Measurements from ENCODE around the gene FXYD3.

Gene FXYD3

GRCh38 chr19:35079826-35080225, 35.8 kb upstream of the FXYD3 start:
- Mint-ChIP-seq H3K9me3 (no peaks in the 10 kb centered on the region), H3K4me3 (no peak overlapping the region), H3K27me3 (peaks cover 4% of the 10 kb centered on the region), H3K36me3 (ENCODE audit: low read depth) (no peaks in the 10 kb centered on the region), H3K4me1 (ENCODE audit: low read depth) (no peaks in the 10 kb centered on the region), H3K27ac (no peak overlapping the region)

- Mint-ChIP-seq H3K4me3 (no peak overlapping the region), H3K27ac (no peak overlapping the region), H3K9me3 (no peaks in the 10 kb centered on the region), H3K4me1 (ENCODE audit: low read depth) (peaks cover 3% of the 10 kb centered on the region), H3K36me3 (ENCODE audit: low read depth) (no peaks in the 10 kb centered on the region), H3K27me3 (peaks cover 4% of the 10 kb centered on the region)
Measured at GRCh38 chr19:35080613-35081170, 34.9 kb upstream of the FXYD3 start.

GRCh38 chr19:35081201-35081600, 34.4 kb upstream of the FXYD3 start:
- no peak overlapping the region for H3K4me3 Mint-ChIP-seq
- H3K27me3 Mint-ChIP-seq = peaks cover 4% of the 10 kb centered on the region

GRCh38 chr19:35083691-35084508, 31.7 kb upstream of the FXYD3 start:
- H3K4me1 Mint-ChIP-seq (ENCODE audit: low read depth) = peaks cover 11% of the 10 kb centered on the region
- H3K27ac Mint-ChIP-seq = no peak overlapping the region
- H3K4me3 Mint-ChIP-seq = no peak overlapping the region

More at GRCh38 chr19:35081201-35081600, 34.4 kb upstream of the FXYD3 start:
- peaks cover 8% of the 10 kb centered on the region for H3K4me1 Mint-ChIP-seq (ENCODE audit: low read depth)
- H3K9me3 Mint-ChIP-seq = no peaks in the 10 kb centered on the region
- no peaks in the 10 kb centered on the region for H3K36me3 Mint-ChIP-seq (ENCODE audit: low read depth)
- H3K27ac Mint-ChIP-seq = no peak overlapping the region

GRCh38 chr19:35084509-35084762, 31.2 kb upstream of the FXYD3 start:
- no peak overlapping the region for H3K27ac Mint-ChIP-seq
- H3K27me3 Mint-ChIP-seq = no peaks in the 10 kb centered on the region
- H3K9me3 Mint-ChIP-seq = no peaks in the 10 kb centered on the region
- no peak overlapping the region for H3K4me3 Mint-ChIP-seq
- H3K4me1 Mint-ChIP-seq (ENCODE audit: low read depth) = peaks cover 11% of the 10 kb centered on the region
- no peaks in the 10 kb centered on the region for H3K36me3 Mint-ChIP-seq (ENCODE audit: low read depth)

More at GRCh38 chr19:35083691-35084508, 31.7 kb upstream of the FXYD3 start:
- Mint-ChIP-seq H3K36me3 (ENCODE audit: low read depth) (no peaks in the 10 kb centered on the region), H3K27me3 (no peaks in the 10 kb centered on the region), H3K9me3 (no peaks in the 10 kb centered on the region)

- H3K36me3 Mint-ChIP-seq (ENCODE audit: low read depth) = no peaks in the 10 kb centered on the region
- peak overlapping the region; percentile 6 for H3K27ac Mint-ChIP-seq
- no peak overlapping the region for H3K4me3 Mint-ChIP-seq
- no peaks in the 10 kb centered on the region for H3K9me3 Mint-ChIP-seq
- peaks cover 11% of the 10 kb centered on the region for H3K4me1 Mint-ChIP-seq (ENCODE audit: low read depth)
- no peaks in the 10 kb centered on the region for H3K27me3 Mint-ChIP-seq
Measured at GRCh38 chr19:35085947-35086346, 29.7 kb upstream of the FXYD3 start.

GRCh38 chr19:35086455-35086854, 29.2 kb upstream of the FXYD3 start:
- Mint-ChIP-seq H3K4me3 (no peak overlapping the region), H3K27ac (no peak overlapping the region), H3K36me3 (ENCODE audit: low read depth) (no peaks in the 10 kb centered on the region), H3K27me3 (no peaks in the 10 kb centered on the region), H3K4me1 (ENCODE audit: low read depth) (peaks cover 11% of the 10 kb centered on the region), H3K9me3 (no peaks in the 10 kb centered on the region)

GRCh38 chr19:35087393-35087792, 28.2 kb upstream of the FXYD3 start:
- H3K27me3 Mint-ChIP-seq = no peaks in the 10 kb centered on the region
- no peak overlapping the region for H3K4me3 Mint-ChIP-seq

GRCh38 chr19:35088131-35088913, 27.3 kb upstream of the FXYD3 start:
- H3K4me3 Mint-ChIP-seq = no peak overlapping the region
- no peaks in the 10 kb centered on the region for H3K9me3 Mint-ChIP-seq
- H3K27ac Mint-ChIP-seq = no peak overlapping the region
- no peaks in the 10 kb centered on the region for H3K36me3 Mint-ChIP-seq (ENCODE audit: low read depth)
- no peaks in the 10 kb centered on the region for H3K27me3 Mint-ChIP-seq
- H3K4me1 Mint-ChIP-seq (ENCODE audit: low read depth) = peaks cover 11% of the 10 kb centered on the region

More at GRCh38 chr19:35087393-35087792, 28.2 kb upstream of the FXYD3 start:
- H3K36me3 Mint-ChIP-seq (ENCODE audit: low read depth) = no peaks in the 10 kb centered on the region
- H3K27ac Mint-ChIP-seq = no peak overlapping the region
- H3K4me1 Mint-ChIP-seq (ENCODE audit: low read depth) = peaks cover 11% of the 10 kb centered on the region
- no peaks in the 10 kb centered on the region for H3K9me3 Mint-ChIP-seq

GRCh38 chr19:35089554-35089953, 26.1 kb upstream of the FXYD3 start:
- Mint-ChIP-seq H3K27ac (no peak overlapping the region), H3K27me3 (no peaks in the 10 kb centered on the region), H3K36me3 (ENCODE audit: low read depth) (no peaks in the 10 kb centered on the region), H3K4me1 (ENCODE audit: low read depth) (peaks cover 11% of the 10 kb centered on the region), H3K9me3 (no peaks in the 10 kb centered on the region), H3K4me3 (no peak overlapping the region)

GRCh38 chr19:35090160-35090505, 25.5 kb upstream of the FXYD3 start:
- Mint-ChIP-seq H3K9me3 (no peaks in the 10 kb centered on the region), H3K27ac (no peak overlapping the region), H3K4me3 (no peak overlapping the region)

GRCh38 chr19:35090506-35091214, 25.0 kb upstream of the FXYD3 start:
- no peaks in the 10 kb centered on the region for H3K27me3 Mint-ChIP-seq
- H3K4me3 Mint-ChIP-seq = no peak overlapping the region
- H3K4me1 Mint-ChIP-seq (ENCODE audit: low read depth) = peaks cover 8% of the 10 kb centered on the region
- no peak overlapping the region for H3K27ac Mint-ChIP-seq
- no peaks in the 10 kb centered on the region for H3K36me3 Mint-ChIP-seq (ENCODE audit: low read depth)
- no peaks in the 10 kb centered on the region for H3K9me3 Mint-ChIP-seq

More at GRCh38 chr19:35090160-35090505, 25.5 kb upstream of the FXYD3 start:
- Mint-ChIP-seq H3K4me1 (ENCODE audit: low read depth) (peaks cover 11% of the 10 kb centered on the region), H3K27me3 (no peaks in the 10 kb centered on the region), H3K36me3 (ENCODE audit: low read depth) (no peaks in the 10 kb centered on the region)

GRCh38 chr19:35093430-35093829, 22.2 kb upstream of the FXYD3 start:
- Mint-ChIP-seq H3K9me3 (no peaks in the 10 kb centered on the region), H3K27me3 (no peaks in the 10 kb centered on the region), H3K36me3 (ENCODE audit: low read depth) (no peaks in the 10 kb centered on the region), H3K27ac (no peak overlapping the region), H3K4me3 (no peak overlapping the region), H3K4me1 (ENCODE audit: low read depth) (no peaks in the 10 kb centered on the region)

- Mint-ChIP-seq H3K9me3 (no peaks in the 10 kb centered on the region), H3K4me3 (no peak overlapping the region), H3K36me3 (ENCODE audit: low read depth) (no peaks in the 10 kb centered on the region), H3K27me3 (no peaks in the 10 kb centered on the region), H3K4me1 (ENCODE audit: low read depth) (no peaks in the 10 kb centered on the region), H3K27ac (no peak overlapping the region)
Measured at GRCh38 chr19:35093941-35094647, 21.5 kb upstream of the FXYD3 start.

Data from stimulated activated naive CD8-positive, alpha-beta T cell treated with anti-CD3 and anti-CD28 coated beads, Interleukin-15, Interleukin-2, amounts not matched to agents 100 ng/mL and 50 ng/mL, for 24 hours (primary cell).